ENCODE results near the gene CXCL8. TPM values are rescaled to one million over a fixed set of nuclear protein-coding genes. Genes with fewer than 3 reads are reported as not detected.

The CXCL8 gene
- polyA plus RNA-seq, 2 of the 4 experiments (the other 2 are of a cell fraction) = 4.4 to 57.2 TPM

DNA sequence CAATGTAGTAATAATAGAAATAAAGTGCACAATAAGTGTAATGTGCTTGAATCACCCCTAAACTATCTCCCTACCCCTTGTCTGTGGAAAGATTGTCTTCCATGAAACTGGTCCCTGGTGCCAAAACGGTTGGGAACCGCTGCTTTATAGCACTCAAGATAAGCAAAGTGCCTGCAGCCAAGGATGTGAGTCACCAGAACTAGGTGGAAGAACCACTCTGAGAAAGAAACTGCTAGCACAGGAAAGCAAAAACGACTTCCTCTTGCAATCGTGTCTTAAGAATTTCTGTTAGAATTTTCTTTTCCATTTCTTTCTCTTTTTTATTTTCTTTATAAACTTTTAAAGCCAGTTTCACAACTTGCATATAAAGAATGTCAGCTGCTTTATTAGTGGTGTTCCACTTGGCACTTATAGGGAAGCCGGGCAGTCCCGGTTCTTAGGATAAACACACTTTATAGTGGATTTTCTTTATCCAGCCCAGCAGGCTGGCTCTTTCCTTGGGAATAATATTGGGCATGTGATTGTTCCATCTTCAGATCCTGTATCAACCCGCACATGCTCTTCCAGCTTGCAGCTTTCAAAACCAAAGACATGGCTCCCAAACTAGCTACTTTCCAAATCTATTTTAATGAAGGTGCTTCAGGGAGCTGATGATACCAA is 32.3 kb upstream of the CXCL8 start (continued):
- TF ChIP-seq, protein P1, sequence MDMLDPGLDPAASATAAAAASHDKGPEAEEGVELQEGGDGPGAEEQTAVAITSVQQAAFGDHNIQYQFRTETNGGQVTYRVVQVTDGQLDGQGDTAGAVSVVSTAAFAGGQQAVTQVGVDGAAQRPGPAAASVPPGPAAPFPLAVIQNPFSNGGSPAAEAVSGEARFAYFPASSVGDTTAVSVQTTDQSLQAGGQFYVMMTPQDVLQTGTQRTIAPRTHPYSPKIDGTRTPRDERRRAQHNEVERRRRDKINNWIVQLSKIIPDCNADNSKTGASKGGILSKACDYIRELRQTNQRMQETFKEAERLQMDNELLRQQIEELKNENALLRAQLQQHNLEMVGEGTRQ (IDR thresholded peaks at IDR 0.05) = no peak
- TF ChIP-seq ZNF302 (CRISPR knock-in tag; IDR thresholded peaks at IDR 0.05) (no peak), GATA3 (IDR thresholded peaks at IDR 0.05; ENCODE audit: borderline replicate concordance) (peak; percentile 53; the same call in 1 of the 2 replicates), MAZ (IDR thresholded peaks at IDR 0.05; ENCODE audit: borderline replicate concordance, low read depth, low read length) (no peak), SMC3 (IDR thresholded peaks at IDR 0.05) (0 out of 3 replicates have a peak, but pooled peaks have one; percentile 8)

DNA sequence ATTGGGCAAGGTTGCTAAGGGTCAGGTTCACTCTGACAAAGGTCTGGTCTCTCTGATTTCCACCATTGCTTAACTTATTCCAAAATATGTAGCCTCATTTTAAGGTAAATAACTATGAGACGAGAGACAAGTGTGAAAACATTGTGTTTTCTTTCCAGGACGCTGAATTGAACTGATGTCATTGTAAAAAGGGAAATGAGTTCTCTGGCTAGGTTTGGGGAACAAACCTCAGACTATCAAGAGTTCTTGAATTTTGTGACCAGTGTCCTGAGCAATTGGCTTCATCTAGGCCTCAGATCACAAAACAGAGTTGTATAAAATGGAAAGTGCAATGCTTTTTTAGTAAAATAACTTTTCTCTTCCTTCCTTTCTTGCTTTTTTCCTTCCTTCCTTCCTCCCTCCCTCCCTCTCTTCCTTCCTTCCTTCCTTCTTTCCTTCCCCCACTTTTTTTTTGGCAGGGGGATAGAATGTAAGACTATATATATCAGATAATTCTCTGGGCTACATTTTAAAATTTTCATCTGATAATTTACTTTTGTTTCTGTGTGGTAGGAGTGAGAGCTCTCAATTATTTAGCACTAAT is 30.8 kb upstream of the CXCL8 start:
- Histone ChIP-seq H3K4me1 (peaks cover 40% of the 10 kb centered on the region), H3K4me2 (no peak overlapping the region), H3K9me3 (no peaks in the 10 kb centered on the region), H3K4me3 (no peak overlapping the region), H3K27ac (peak overlapping the region; percentile 13 to 75; a peak in 4 of 6 replicates)
- DNase-seq (ENCODE audit: low read depth in 1 of 2, low spot score in 1 of 2) = no peak
- no peak for FAIRE-seq
- POLR2A ChIA-PET = no interaction called here
- CTCF ChIA-PET = no interaction called here
- WGBS (ENCODE audit: missing lambda C conversion rate) = 85% methylated on average over 2 of the region's 2 CpGs
- no peak for TF ChIP-seq TFCP2L1 (CRISPR knock-in tag; IDR thresholded peaks at IDR 0.05)
- no peak for TF ChIP-seq ESRRA (IDR thresholded peaks at IDR 0.05; ENCODE audit: borderline replicate concordance, low read length)
- no peak for TF ChIP-seq EHF (CRISPR knock-in tag; IDR thresholded peaks at IDR 0.05)
- TF ChIP-seq CHD2 (IDR thresholded peaks at IDR 0.05; ENCODE audit: low read length, partially characterized antibody) = no peak
- TF ChIP-seq RARB (CRISPR knock-in tag; IDR thresholded peaks at IDR 0.05) = no peak
- TF ChIP-seq, protein P2, sequence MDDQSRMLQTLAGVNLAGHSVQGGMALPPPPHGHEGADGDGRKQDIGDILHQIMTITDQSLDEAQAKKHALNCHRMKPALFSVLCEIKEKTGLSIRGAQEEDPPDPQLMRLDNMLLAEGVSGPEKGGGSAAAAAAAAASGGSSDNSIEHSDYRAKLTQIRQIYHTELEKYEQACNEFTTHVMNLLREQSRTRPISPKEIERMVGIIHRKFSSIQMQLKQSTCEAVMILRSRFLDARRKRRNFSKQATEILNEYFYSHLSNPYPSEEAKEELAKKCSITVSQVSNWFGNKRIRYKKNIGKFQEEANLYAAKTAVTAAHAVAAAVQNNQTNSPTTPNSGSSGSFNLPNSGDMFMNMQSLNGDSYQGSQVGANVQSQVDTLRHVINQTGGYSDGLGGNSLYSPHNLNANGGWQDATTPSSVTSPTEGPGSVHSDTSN (IDR thresholded peaks at IDR 0.05) = no peak
- TF ChIP-seq KDM5A (IDR thresholded peaks at IDR 0.05) = no peak
- TF ChIP-seq JUN (IDR thresholded peaks at IDR 0.05) = no peak
- no peak for TF ChIP-seq MAZ (IDR thresholded peaks at IDR 0.05; ENCODE audit: borderline replicate concordance, low read depth, low read length)
- no peak for TF ChIP-seq POLR2A (IDR thresholded peaks at IDR 0.05; ENCODE audit: low read length)
- ATAC-seq = no peak

DNA sequence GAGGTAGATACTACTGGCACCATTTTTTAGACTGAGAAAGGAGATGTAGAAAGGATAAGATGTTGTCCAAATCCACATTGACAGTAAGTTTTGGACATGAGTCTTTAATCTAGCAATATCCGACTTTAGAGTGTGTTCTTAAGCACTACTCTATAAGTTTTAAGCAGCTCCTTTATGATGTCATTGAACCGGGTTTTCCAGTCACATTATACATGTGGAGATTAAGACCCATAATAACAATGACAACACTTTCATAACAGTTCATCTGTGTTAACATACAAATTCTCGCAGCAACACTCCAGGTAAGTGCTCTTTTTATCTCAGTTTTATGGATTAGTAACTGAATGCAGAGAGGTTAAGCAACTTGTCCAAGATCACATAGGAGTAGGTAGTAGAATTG is 30.3 kb upstream of the CXCL8 start:
- Histone ChIP-seq H3K4me3 (no peak overlapping the region), H3K9me3 (no peaks in the 10 kb centered on the region), H3K4me2 (no peak overlapping the region), H3K27ac (peak overlapping the region in 1 of 2 experiments; percentile 75; a peak in 3 of 6 replicates), H3K4me1 (peaks cover 35% of the 10 kb centered on the region)
- no peak for TF ChIP-seq EHMT2 (IDR thresholded peaks at IDR 0.05; ENCODE audit: low read depth)
- no peak for TF ChIP-seq CEBPB (IDR thresholded peaks at IDR 0.05)
- CTCF ChIA-PET = no interaction called here
- FAIRE-seq (no peak), ATAC-seq (no peak), DNase-seq (ENCODE audit: low read depth in 1 of 2, low spot score in 1 of 2) (no peak)
- WGBS (ENCODE audit: missing lambda C conversion rate) = 91% methylated on average over 3 of the region's 3 CpGs
- POLR2A ChIA-PET = no interaction called here

DNA sequence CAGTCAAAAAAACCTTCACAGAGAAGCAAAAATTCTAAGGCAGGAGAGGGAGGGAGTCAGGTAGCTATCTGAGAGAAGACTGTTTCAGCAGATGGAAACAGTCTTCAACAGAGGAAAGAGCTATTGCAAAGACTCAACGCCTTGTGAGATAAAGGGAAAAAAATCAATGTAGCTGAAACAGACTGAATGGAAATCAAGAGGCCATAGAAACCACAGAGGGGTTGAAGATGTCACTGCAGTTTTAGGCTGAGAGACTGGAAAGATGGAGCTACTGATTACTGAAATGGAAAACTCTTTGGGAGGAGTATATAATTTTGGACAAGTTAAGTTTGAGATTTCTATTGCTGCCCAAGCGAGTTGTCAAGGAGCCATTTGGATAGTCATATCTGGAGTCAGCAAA is 28.4 kb upstream of the CXCL8 start:
- Histone ChIP-seq H3K27ac (peak overlapping the region; percentile 7 to 63; a peak in 3 of 6 replicates), H3K4me2 (no peak overlapping the region), H3K9me3 (no peaks in the 10 kb centered on the region), H3K4me3 (no peak overlapping the region), H3K4me1 (peaks cover 16% of the 10 kb centered on the region)
- ATAC-seq (no peak), DNase-seq (ENCODE audit: low read depth in 1 of 2, low spot score in 1 of 2) (no peak), FAIRE-seq (no peak)
- WGBS (ENCODE audit: missing lambda C conversion rate) = 78% methylated on average over 2 of the region's 2 CpGs
- TF ChIP-seq, protein P3, sequence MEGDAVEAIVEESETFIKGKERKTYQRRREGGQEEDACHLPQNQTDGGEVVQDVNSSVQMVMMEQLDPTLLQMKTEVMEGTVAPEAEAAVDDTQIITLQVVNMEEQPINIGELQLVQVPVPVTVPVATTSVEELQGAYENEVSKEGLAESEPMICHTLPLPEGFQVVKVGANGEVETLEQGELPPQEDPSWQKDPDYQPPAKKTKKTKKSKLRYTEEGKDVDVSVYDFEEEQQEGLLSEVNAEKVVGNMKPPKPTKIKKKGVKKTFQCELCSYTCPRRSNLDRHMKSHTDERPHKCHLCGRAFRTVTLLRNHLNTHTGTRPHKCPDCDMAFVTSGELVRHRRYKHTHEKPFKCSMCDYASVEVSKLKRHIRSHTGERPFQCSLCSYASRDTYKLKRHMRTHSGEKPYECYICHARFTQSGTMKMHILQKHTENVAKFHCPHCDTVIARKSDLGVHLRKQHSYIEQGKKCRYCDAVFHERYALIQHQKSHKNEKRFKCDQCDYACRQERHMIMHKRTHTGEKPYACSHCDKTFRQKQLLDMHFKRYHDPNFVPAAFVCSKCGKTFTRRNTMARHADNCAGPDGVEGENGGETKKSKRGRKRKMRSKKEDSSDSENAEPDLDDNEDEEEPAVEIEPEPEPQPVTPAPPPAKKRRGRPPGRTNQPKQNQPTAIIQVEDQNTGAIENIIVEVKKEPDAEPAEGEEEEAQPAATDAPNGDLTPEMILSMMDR (IDR thresholded peaks at IDR 0.05) = no peak
- TF ChIP-seq, protein P4, sequence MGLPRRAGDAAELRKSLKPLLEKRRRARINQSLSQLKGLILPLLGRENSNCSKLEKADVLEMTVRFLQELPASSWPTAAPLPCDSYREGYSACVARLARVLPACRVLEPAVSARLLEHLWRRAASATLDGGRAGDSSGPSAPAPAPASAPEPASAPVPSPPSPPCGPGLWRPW (IDR thresholded peaks at IDR 0.05) = no peak
- ChIA-PET POLR2A (no interaction called here), CTCF (interaction anchor here (0.5 to 1.2 kb wide), 3 partner anchors 11 to 422 kb away, joined by 3 to 4 read pairs (median 4); partner anchors contain the start of gene CXCL5)

All from A549 (cell line).